ENCODE results near the gene PITX2.

Gene PITX2

DNA sequence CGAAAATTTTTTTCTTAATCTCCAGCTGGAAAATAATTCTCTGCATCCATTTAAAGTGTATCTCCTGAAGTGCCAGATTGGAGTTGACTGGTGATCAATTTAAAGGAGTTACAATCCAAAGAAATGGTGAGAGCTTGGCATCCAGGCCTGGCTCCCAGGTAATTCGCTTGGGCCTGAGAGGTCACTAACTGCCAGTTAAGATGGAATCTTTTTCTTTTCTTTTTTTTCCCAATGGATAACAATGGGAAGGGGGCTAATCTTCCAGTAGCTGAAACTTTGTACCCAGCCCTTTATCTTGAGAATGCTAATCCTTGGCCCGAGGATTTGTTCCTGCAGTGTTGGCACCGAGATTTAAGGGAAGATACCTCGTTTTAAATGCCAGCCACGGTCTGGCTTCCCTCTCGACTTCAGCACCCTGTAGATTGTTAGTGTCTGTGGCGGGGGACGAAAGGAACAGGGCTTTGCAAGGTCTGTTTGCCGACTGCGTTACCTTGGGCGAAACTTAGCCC is 13.3 kb upstream of the PITX2 start:
- peak; percentile 54 for DNase-seq (ENCODE audit: low spot score)

DNA sequence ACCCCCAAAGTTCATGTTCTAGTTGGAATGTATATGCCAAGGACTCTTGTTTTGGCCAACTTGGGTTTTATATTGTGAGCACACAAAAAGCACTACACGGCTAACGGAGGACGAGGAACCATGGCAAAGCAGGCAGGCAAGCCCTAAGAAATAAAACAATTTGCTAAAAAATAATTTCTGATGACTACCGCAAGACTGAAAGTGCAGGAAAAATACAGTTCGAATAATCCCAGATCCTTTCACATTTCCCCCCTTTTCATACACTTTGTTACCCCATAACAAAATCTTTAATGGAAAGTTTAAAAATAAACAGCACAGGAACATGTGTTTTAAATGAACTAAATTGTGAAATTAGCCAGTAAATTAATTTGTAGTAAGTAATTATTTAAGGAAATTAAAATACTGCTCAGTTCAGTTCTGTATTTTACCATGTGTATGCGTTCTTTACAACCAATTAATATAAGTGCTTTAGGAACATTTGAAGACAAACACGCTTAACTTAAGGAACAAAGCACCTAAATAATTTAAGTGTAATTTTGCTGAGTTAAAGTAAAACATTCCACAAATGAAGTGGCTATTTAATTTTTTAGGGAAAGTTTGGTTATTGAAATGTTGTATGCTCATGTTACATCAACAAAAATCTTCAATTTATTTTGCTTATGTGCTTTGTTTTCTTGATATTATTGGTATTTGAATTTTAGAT is 12.4 kb upstream of the PITX2 start:
- no peak for DNase-seq (ENCODE audit: low spot score)

DNA sequence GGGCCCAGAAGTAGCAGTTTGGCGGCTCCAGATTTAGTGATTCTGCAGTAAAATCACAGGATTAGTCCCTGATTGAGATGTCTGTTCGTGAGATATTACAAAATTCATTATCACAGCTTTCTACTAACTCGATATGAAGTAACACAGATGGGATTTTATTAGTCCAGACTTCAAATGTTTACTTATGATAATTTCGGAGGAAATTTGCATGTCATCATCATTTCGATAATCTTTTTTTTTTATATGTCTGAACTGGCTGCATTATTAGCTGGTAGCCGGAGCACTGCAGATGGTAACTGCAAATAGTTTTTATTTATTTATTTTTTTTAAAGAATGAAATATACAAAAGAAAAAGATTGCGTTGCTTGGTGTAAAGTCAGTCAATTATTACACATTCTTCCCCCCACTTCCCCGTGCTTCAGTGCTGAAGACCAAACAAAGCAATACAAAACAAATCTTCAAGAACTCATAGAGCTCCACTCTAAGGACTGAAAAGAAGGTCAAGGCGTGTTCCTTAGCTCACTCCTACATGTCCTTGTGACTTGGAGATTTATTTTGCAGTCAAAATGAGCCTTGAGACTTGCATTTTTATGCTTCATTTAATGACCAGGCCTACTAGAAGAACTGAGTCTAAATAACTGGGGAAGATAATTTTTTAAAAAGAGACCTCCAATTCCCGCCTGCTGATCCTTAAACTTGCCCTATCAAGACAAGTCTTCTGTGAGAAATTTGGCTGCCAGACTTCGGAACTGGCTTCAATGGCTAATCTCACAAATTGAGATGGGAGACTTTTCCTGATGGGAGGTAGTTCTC is 11.7 kb upstream of the PITX2 start:
- no peak for DNase-seq (ENCODE audit: low spot score)

DNA sequence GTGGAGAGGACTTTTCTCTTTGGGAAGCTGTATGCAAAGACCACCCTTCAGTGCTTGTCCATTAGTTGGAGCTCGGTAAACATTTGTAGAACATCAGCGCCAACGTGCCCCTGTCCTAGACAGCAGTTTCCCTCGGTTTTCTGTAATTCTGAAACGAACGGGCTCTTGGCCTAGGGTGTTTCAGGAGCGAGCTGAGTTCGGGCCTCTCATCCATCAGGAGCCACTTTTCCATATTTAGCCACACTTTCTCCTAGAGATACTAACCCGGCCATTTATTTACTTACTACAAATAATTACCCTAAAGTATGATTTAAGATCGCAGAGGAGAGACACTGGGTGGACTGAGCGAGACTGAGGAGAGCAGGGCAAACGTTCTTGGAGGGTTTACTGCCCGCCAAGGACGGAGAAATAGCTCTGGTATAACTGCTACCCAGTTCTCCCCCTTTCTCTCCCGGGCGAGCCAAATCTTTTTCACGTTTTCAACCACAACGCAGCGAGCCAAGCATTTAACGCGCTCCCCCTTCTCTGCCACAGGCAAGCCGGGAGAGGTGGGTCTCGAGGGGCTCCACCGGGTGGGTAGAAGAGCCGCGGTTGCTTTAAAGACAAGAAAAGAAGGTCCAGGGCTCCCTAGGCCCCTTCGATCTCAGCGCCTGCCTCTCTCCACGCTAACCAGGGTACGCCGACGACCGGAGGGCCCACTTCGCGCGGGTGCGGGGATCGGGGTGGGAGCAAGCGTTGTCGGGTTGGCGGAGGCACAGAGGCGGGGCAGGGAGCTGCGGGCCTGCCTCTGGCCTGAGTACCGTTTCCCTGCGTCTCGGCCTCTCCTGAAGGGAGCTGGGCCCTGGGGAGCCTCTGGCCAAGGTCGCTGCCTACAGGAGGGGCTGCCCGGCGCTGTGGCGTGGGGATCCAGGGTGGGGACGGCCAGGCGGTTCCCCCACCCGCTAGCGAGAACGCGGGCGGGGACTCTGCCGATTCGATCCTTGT is 10.8 kb upstream of the PITX2 start:
- DNase-seq (ENCODE audit: low spot score) = no peak

DNA sequence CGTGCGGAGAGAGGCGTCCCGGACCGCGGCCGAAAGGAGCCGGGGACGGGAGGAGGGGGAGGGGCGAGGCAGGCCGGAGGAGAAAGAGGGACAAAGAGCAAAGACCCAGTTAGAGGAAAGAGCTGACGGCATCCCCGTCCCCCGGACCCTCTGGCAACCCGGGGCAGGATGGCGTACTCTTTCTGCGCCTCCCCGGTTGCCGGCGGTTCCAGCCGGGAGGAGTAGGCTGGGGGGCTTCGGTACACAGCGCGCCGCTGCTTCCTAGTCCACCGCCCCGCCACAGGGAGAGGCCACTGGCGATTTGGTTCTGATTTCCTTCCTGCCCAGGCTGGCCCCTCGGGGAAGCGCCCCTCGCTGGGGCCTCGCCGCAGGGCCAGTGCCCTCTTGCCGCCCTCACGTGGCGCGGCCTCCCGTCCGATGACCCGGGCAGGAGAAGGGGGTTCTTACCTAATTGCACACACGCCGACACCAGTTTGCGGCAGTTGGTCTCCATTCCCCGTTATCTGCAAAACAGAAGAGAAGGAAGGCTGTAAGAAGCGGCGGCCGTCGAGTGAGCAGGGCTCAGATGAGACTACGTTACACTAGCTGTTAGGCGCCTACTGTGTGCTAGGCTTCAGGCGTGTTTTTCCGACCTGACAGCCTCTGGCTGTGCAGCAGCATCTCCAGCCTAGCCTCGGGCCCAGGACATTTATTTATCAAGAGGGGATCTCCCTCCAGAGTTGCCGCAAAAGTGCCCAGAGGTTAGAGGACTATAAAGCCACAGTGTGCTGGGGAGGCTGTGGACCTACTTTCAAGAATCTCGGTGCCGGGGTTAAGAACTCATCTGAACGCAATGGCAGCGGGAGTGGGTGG is 9.9 kb upstream of the PITX2 start:
- no peak for DNase-seq (ENCODE audit: low spot score)

DNA sequence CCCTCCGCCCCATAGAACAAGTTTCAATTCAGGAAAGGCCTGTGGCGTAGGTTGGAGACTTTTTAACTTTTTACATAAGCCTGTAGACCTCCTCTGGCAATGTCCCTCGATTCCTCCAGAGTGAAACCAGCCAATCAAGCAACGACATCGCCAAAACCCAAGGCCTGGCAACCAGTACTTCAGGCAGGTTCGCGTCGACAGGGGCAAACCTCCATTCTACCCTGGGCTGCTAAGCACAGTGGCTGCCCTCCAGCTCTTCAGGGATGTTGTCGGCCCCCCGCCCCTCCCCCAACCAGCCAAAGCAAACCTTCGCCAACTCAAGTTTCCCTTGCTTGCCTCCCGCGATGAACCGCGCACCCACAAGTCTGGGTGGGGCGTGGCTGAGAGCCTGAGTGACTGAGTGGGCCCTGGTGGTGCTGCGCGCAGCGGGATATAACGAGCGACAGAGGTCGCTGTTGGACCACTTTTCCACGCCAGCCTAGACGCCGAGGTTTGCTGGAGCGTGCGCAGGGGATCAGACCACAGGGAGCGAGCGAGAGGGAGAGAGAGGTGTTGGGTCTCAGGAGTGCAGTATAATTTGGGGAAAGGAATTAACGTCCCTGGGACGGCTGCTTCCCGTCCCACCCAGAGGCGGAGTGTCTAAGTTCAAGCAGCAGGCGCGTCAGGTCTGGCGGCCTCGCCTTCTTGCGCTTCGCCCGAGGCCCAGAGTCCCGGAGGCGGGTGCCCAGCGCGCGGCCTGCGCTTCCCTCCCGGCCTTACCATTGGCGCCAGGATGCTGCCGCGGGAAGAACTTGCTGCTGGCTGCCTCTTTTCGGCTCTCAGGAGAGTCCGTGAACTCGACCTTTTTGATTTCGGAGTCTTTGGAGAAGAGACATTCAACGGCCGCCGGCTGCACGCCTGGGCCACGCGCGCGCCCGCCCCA is 9.0 kb upstream of the PITX2 start:
- peak; percentile 31 for DNase-seq (ENCODE audit: low spot score)

DNA sequence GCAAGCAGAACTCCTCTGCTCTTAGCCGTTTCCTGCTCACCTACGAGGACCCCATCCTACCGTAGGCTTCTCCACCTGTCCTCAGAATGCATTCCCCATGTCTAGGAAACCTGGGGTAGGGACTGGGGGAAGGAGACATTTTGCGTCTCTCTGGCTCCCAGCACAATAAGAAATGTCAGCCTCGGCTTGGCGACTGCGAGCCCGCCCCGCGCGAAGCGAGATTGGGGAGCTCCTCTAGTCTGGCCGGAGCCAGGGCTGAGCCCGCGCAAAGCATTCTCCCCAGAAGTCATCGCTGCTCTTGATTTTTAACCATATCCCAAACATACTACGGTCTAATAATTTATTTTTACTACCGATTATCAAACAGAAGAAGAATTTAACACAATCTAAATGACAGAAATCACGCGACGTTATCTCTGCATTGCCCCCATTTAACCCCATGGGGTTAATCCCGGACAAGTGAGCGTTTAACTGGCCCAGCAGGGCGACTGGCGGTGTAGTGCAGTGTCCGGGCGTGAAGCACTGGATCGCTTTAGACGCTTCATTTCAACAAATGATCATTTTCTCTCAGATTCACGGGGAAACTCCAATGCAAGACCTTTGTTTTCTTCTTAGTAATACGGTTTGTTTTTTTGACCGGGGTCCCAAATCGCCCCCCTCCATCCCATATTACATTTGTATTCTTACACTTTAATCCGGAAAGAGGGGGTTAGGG is 8.0 kb upstream of the PITX2 start:
- DNase-seq (ENCODE audit: low spot score) = no peak

DNA sequence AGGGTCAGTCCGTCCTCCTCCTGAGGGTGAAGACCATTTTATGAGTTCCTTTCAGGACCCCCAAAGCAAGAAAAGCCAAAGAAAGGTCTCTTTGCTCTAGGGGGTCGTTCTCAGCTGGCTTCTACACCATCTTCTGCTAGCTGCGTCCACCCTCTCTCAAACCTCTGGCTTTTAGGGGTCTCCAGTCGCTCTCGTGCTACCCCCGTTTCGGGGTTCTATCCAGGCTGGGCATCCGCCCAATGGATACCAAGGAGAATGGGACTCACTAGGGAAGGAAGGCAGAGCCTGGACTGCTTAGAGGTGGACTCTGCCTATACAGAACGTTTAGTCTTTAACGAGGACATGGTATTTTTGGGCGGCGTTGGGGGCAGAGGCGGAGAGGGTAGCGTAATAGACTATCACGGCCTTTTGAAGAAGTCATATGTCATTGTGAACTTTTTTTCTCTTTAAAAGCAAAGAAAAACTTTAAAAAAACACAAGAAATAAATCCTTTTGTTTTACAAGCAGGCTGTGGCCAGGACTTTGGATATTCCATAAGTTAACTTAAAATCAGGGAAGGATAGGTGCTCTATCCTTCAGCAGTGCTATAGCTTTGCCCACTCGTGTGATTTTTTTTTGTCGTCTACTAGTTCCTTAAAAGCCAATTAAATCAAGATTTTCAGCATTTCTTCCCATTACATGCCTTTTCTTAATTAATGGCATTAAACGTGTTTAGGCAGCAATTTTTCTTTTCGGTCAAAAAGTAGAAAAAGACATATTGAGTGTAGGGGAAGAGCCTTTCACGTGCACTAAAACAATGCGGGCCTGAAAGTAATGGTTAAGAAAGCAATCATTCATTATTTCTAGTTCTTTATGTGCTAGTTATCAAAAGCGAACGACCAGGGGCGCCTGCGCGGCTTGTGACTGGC is 7.2 kb upstream of the PITX2 start:
- no peak for DNase-seq (ENCODE audit: low spot score)

DNA sequence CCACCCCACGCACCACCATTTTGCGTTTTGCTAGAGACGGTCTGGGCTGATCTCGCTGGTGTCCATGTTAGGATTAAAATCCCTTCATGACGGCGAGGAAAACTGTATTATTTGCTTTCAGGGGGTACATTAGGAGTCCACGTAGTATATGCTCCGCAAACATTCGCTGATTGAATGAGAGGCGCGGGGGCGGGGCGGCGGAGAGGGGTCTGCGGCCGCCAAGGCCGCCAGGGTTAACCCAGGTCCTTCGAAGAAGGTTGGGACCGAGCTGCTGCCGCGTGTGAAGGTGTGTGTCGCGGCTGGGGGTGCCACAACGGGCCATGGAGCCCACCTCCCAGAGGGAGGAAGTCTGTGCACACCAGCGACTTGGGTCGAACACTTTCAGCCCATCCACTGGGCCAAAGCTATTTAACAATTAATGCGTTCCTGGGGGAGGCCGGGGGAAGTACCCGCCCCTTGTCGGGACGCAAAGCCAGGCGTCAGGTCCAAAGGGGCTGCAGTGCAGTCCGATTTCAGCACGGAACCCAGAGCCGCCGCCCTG is 6.4 kb upstream of the PITX2 start:
- DNase-seq (ENCODE audit: low spot score) = no peak

DNA sequence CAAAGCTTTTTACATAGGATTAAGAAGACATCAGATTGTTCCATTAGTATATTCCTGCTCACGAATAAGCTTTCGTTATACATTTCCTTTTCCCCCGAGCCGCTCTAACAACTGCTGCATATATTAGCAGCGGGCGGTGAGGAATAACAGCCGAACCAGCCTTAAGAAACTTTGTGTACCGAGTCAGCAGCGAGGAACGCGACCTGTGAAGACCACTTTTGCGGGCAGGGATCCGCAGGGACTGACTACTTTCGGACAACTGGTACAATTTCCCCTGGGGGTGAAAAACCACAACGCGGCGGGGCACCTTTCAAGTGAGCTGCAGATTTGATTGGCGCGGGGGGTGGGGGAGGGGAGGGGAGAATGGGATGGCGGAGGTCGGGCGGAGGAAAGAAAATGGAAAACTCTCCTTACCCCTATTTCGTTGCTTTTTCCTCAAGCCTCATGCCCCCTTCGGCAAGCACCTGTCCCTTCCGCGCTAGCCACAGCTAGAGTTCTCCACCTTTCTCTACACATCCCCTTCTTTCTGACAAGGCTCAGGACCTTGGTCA is 5.9 kb upstream of the PITX2 start:
- DNase-seq (ENCODE audit: low spot score) = no peak

DNA sequence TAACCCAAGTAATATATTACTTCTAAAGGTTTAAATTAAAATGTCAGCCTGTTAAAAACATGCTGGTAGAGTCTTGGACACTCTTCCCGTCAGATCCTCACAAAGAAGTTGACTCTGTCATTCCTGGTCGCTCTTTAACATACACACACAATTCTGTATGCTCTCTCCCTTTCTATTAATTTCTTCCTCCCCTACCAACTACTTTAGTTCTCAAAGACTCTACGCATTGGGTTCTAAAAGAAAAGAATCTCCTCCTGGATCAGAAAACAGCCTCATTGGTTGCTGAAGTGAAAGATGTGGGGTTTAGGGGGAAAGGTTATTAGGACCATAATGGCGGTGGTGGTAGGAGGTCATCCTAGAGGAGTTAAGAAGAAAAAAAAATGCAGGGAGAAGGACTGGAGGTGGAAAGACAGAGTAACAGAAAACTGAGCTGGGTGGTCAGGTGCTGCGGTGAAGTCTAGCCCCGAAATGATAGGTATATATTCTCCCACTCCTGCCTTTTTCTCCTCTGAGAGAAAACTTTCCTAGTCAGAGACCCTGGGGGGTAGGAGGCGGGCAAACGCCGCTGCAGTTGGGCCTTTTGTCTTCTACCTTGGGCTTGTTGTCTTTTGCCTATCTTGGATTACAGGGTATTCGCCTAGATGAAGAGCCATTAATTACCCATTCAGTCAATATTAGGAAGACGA is 5.2 kb upstream of the PITX2 start:
- DNase-seq (ENCODE audit: low spot score) = no peak

DNA sequence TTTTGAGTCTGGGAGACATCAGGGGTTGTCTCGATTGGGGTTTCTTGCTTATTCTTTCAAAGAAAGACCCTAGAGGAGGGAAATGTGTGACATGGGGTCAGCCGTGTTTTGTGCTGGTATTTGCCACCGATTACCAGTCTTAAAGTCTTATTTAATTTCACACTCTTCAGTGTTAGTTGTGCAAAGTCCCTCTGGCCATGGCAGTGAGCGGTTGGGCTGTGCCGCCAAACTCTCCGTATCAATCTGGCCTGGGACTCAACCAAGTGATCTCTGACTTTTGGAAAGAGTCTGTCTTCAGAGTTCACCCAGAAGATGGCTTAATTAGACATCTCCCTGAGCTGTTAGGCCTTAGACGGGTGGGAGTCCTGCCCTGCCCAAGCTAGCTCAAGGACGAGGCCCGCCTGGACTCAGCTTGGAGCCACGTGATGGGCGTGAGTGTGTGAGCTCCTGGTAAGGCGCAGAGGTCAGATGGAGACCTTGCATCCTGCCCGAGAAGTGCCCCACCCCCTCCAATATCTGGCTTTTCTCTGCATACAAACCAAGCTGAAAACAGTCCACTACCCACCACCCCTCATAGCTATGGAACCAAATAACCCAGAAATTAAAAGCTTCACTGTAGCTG is 3.8 kb upstream of the PITX2 start:
- no peak for DNase-seq (ENCODE audit: low spot score)

DNA sequence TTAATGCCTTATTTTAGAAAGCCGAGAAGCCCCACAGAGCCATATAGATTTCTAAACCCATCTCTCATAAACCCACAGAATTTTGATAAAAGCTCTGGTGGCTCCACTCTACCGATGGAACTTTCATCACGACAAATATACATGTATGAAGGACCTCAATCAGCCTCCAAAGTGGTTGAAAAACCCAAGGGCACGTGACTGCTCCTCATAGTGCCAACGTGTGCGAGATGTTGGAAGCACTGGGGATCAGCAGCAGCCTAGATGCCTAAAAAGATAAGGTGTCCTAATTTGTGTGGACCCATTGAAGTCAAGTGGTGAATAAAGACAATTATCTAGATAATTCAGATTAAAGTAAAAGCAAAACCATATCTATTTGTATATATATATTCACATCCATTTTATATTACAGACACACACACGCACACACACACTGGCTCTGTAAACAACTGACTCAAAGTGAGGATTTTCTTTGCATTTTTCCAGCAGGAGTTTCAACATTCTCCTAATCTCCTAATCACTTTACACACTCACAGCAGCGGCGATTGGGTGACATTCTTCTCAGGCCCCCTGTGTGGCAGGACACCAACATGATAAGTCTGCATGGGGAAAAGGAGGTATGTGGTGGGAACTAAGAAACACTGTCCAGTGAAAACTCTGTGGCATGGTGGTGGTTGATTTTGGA is 2.8 kb upstream of the PITX2 start:
- no peak for DNase-seq (ENCODE audit: low spot score)

DNA sequence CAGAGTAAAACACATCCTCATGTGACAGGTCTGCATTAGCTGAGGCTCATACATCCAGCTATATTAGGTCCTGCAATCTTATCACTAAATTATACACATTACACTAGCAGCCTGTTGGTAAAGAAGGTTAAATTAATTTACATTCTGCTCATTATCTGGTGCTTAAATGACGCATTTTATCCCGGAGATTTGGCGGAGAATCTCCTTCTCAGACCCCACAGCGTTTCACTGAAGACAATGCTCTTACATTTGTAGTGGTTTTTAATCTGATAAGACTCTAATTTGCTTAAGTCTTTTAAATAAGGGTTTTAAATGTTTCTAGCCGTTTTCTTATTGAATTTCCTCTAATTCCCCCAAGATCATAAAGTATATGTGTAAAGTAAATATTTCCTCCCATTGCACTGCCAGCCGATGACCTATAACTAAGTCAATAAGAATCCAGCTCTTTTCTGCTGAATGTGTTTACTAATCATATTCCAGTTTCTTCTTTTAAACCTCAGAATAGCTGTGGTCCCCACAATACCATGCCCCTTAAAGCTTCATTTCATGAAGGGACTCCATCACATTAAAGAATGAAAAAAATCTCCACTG is 2.1 kb upstream of the PITX2 start:
- no peak for DNase-seq (ENCODE audit: low spot score)

DNA sequence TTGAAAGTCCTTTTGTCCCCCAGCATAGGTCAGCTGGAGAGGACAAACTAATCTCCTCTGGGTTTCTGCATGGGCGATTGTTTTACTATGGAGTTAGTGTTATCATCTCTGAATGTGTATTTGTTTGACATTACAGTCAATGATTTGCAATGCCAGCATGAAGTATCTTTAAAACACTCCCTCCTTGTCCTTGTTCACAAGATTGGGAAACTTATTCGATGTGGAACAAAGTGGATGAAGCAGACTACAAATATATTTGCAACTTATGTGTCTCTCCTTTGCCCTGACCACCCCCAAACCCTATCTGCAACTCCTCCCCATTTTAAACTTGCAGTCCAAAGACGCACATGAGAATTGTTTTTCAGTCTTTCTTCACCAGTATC is 1.5 kb upstream of the PITX2 start:
- DNase-seq (ENCODE audit: low spot score) = no peak

Measured in GM03348 (cell line).